Suprapubic skin (tissue), 4 donors: ENCODE results near the gene TLR6. TPM values are rescaled to one million over a fixed set of nuclear protein-coding genes. Genes with fewer than 3 reads are reported as not detected.

Experiments
- DNase-seq, 2 donors: peaks; one replicate each; pipeline ENCODE4 v3.0.0-alpha.2; 2019; ENCODE audit warnings: low spot score in 2 of 2
- H3K27ac ChIP-seq: fragments of 200-600 bp; sonication (generic); one replicate; pipeline ENCODE4 v1.5.1; 2019
- H3K27me3 ChIP-seq: fragments of 200-600 bp; sonication (generic); one replicate; pipeline ENCODE4 v1.5.1; 2019
- H3K36me3 ChIP-seq: fragments of 200-600 bp; sonication (generic); one replicate; pipeline ENCODE4 v1.5.1; 2019
- H3K4me1 ChIP-seq: fragments of 200-600 bp; sonication (generic); one replicate; pipeline ENCODE4 v1.5.1; 2019
- H3K4me3 ChIP-seq: fragments of 200-600 bp; sonication (generic); one replicate; pipeline ENCODE4 v1.5.1; 2019; ENCODE audit warnings: mild to moderate bottlenecking
- H3K9me3 ChIP-seq: fragments of 200-600 bp; sonication (generic); one replicate; pipeline ENCODE4 v1.5.1; 2019
- CTCF ChIP-seq, 2 donors: fragments of 200-600 bp in 1 of 2; fragments of 450-650 bp in 1 of 2; sonication (generic) in 1 of 2; IDR thresholded peaks; one replicate each; pipeline ENCODE4 v1.5.1; 2016 to 2019; ENCODE audit warnings: antibody characterized with exemption in 2 of 2, mild to moderate bottlenecking in 1 of 2, moderate library complexity in 1 of 2
- EP300 ChIP-seq: sonication (generic); formaldehyde crosslinking; IDR thresholded peaks from one replicate; pipeline ENCODE4 v1.6.1; 2017; ENCODE audit warnings: antibody characterized with exemption
- POLR2A ChIP-seq, 2 donors: fragments of 450-650 bp; IDR thresholded peaks; one replicate each; pipeline ENCODE4 v1.6.1; 2017; ENCODE audit warnings: antibody characterized with exemption in 2 of 2, mild to moderate bottlenecking in 2 of 2, moderate library complexity in 2 of 2
- POLR2AphosphoS5 ChIP-seq, 3 donors: sonication (generic); formaldehyde crosslinking; IDR thresholded peaks; one replicate each; pipeline ENCODE4 v1.6.1; 2017; ENCODE audit warnings: antibody characterized with exemption in 3 of 3
- WGBS: methylation state at CpG from one replicate; pipeline ENCODE4 v1.1.5; 2018; 5-methylcytosine and 5-hydroxymethylcytosine counted together
- total RNA-seq, 4 donors: library from RNA; depleted of rRNA; stranded (reverse); fragments of >200 nt; gene quantifications; one replicate each; pipeline ENCODE4 v1.1.0, GENCODE V29; 2016

The TLR6 gene
- total RNA-seq, 4 donors from 2014 or later: 2.1 to 6.4 (median 2.5) TPM

GRCh38 chr4:38884254-38884653 is 27.6 kb upstream of the TLR6 start:
- peaks cover 21% of the 10 kb centered on the region for H3K36me3 ChIP-seq
- 100% methylated on average over 4 of the region's 4 CpGs for WGBS
- no peak overlapping the region for H3K27ac ChIP-seq
- H3K4me3 ChIP-seq: no peak overlapping the region
- DNase-seq: no peak
- peaks cover 7% of the 10 kb centered on the region for H3K4me1 ChIP-seq
- H3K9me3 ChIP-seq: no peaks in the 10 kb centered on the region
- TF ChIP-seq EP300 (no peak), CTCF (IDR thresholded peaks at IDR 0.05) (no peak), POLR2AphosphoS5 (IDR thresholded peaks at IDR 0.05) (no peak), POLR2A (IDR thresholded peaks at IDR 0.05) (no peak)
- no peaks in the 10 kb centered on the region for H3K27me3 ChIP-seq

GRCh38 chr4:38876636-38877035 is 20.0 kb upstream of the TLR6 start:
- no peak overlapping the region for H3K4me3 ChIP-seq
- no peak for DNase-seq
- H3K27me3 ChIP-seq: no peaks in the 10 kb centered on the region
- H3K4me1 ChIP-seq: peaks cover 21% of the 10 kb centered on the region
- H3K27ac ChIP-seq: no peak overlapping the region
- peaks cover 31% of the 10 kb centered on the region for H3K36me3 ChIP-seq
- TF ChIP-seq EP300 (no peak), CTCF (IDR thresholded peaks at IDR 0.05) (no peak), POLR2A (IDR thresholded peaks at IDR 0.05) (no peak), POLR2AphosphoS5 (IDR thresholded peaks at IDR 0.05) (no peak)
- WGBS: 92% methylated on average over 2 of the region's 2 CpGs
- H3K9me3 ChIP-seq: no peaks in the 10 kb centered on the region

- peaks cover 8% of the 10 kb centered on the region for H3K36me3 ChIP-seq
- no peaks in the 10 kb centered on the region for H3K9me3 ChIP-seq
- peak overlapping the region; percentile 70 for H3K27ac ChIP-seq
- DNase-seq: no peak
- H3K4me1 ChIP-seq: peaks cover 49% of the 10 kb centered on the region
- H3K4me3 ChIP-seq: no peak overlapping the region
- TF ChIP-seq EP300 (no peak), POLR2AphosphoS5 (IDR thresholded peaks at IDR 0.05) (no peak), POLR2A (IDR thresholded peaks at IDR 0.05) (no peak), CTCF (IDR thresholded peaks at IDR 0.05) (no peak)
- H3K27me3 ChIP-seq: no peaks in the 10 kb centered on the region
- WGBS: 62% methylated on average over 5 of the region's 5 CpGs
Observed at GRCh38 chr4:38873290-38873944, 16.8 kb upstream of the TLR6 start.

GRCh38 chr4:38872620-38873019 is 16.0 kb upstream of the TLR6 start:
- DNase-seq: no peak
- peak overlapping the region; percentile 70 for H3K27ac ChIP-seq
- H3K9me3 ChIP-seq: no peaks in the 10 kb centered on the region
- H3K27me3 ChIP-seq: no peaks in the 10 kb centered on the region
- H3K36me3 ChIP-seq: peaks cover 2% of the 10 kb centered on the region
- peaks cover 54% of the 10 kb centered on the region for H3K4me1 ChIP-seq
- no peak overlapping the region for H3K4me3 ChIP-seq
- TF ChIP-seq EP300 (no peak), CTCF (IDR thresholded peaks at IDR 0.05) (no peak), POLR2A (IDR thresholded peaks at IDR 0.05) (no peak), POLR2AphosphoS5 (IDR thresholded peaks at IDR 0.05) (no peak)
- 61% methylated on average over 5 of the region's 5 CpGs for WGBS

GRCh38 chr4:38871593-38871992 is 15.0 kb upstream of the TLR6 start:
- Histone ChIP-seq H3K36me3 (no peaks in the 10 kb centered on the region), H3K27ac (peak overlapping the region; percentile 70), H3K9me3 (no peaks in the 10 kb centered on the region), H3K27me3 (no peaks in the 10 kb centered on the region), H3K4me1 (peaks cover 58% of the 10 kb centered on the region), H3K4me3 (no peak overlapping the region)
- no peak for DNase-seq
- WGBS: 58% methylated on average over 1 of the region's 1 CpG
- TF ChIP-seq POLR2AphosphoS5 (IDR thresholded peaks at IDR 0.05) (no peak), CTCF (IDR thresholded peaks at IDR 0.05) (no peak), POLR2A (IDR thresholded peaks at IDR 0.05) (no peak), EP300 (no peak)
